HG02571 (cell line): ENCODE data around the gene PKN2.
"Not testable (repeated sequence)": the region's sequence is repeated elsewhere in the genome, so short reads cannot be mapped to it uniquely, and the experiment has no call there.

Experiments used
- ATAC-seq: cut with Tn5 transposase; IDR thresholded peaks from one replicate; pipeline ENCODE4 v1.9.1; 2021; ENCODE audit warnings: mild to moderate bottlenecking, moderate library complexity; ENCODE audit not compliant: unreplicated experiment

Gene PKN2

GRCh38 chr1:88876573-88877365, 192.7 kb downstream of the PKN2 start:
- no peak for ATAC-seq

- no peak for ATAC-seq
Observed at GRCh38 chr1:88877382-88877825, 193.3 kb downstream of the PKN2 start.

GRCh38 chr1:88877911-88878310, 193.8 kb downstream of the PKN2 start:
- no peak for ATAC-seq

GRCh38 chr1:88878731-88879130, 194.7 kb downstream of the PKN2 start:
- no peak for ATAC-seq

- not testable (repeated sequence) for ATAC-seq
Observed at GRCh38 chr1:88880717-88881116, 196.6 kb downstream of the PKN2 start.

- no peak for ATAC-seq
Observed at GRCh38 chr1:88883156-88883555, 199.1 kb downstream of the PKN2 start.
